ENCODE measurements around the gene PDSS2. TPM values are rescaled to one million over a fixed set of nuclear protein-coding genes. Genes with fewer than 3 reads are reported as not detected.

Gene PDSS2
- total RNA-seq, 1 experiment from 2014 or later = 17.8 TPM

- H3K27me3 ChIP-seq (ENCODE audit: insufficient read depth, low read depth) = no peaks in the 10 kb centered on the region
- intact Hi-C loops (cut with micrococcal nuclease; ENCODE audit: unreplicated experiment) = no loop called here
- H3K4me3 ChIP-seq = no peak overlapping the region
- no peak overlapping the region for H3K27ac ChIP-seq
- no peak for TF ChIP-seq EZH2 (IDR thresholded peaks at IDR 0.05; ENCODE audit: low read depth)
- no peak for TF ChIP-seq CTCF (conservative IDR thresholded peaks at IDR 0.05)
- no peaks in the 10 kb centered on the region for H3K9me2 ChIP-seq (ENCODE audit: insufficient read depth)
- BruUV-seq (replicated peaks) = no TSS peak
- DNase-seq = no peak
- no peak overlapping the region for H2AFZ ChIP-seq
- peaks cover 13% of the 10 kb centered on the region for H3F3A ChIP-seq (ENCODE audit: insufficient read depth, low read depth)
- H3K4me2 ChIP-seq = no peak overlapping the region
- H3K4me1 ChIP-seq (replicated peaks; ENCODE audit: insufficient read depth) = peaks cover 12% of the 10 kb centered on the region
- ChIA-PET CTCF (no interaction called here), POLR2A (ENCODE audit: unreplicated experiment) (no interaction called here)
- 0 out of 2 replicates have a peak, but pooled peaks cover 3% of the 10 kb centered on the region for H3K36me3 ChIP-seq (ENCODE audit: low read depth)
- H3K9me3 ChIP-seq (ENCODE audit: insufficient read depth, low read depth) = no peaks in the 10 kb centered on the region
- H4K20me1 ChIP-seq (ENCODE audit: insufficient read depth) = no peaks in the 10 kb centered on the region; the same call in 1 of the 2 replicates
- H3K79me2 ChIP-seq (ENCODE audit: low read depth) = no peaks in the 10 kb centered on the region
Observed at GRCh38 chr6:107209406-107210305, 249.7 kb downstream of the PDSS2 start.

GRCh38 chr6:107207251-107207873, 252.0 kb downstream of the PDSS2 start:
- no peak overlapping the region for H3K4me3 ChIP-seq
- CTCF ChIA-PET = no interaction called here
- no peaks in the 10 kb centered on the region for H3K27me3 ChIP-seq (ENCODE audit: insufficient read depth, low read depth)
- H3K4me1 ChIP-seq (replicated peaks; ENCODE audit: insufficient read depth) = peaks cover 24% of the 10 kb centered on the region
- H3K4me2 ChIP-seq = no peak overlapping the region
- no TSS peak for BruUV-seq (replicated peaks)
- H3K9me2 ChIP-seq (ENCODE audit: insufficient read depth) = no peaks in the 10 kb centered on the region
- no peaks in the 10 kb centered on the region for H3K79me2 ChIP-seq (ENCODE audit: low read depth)
- H3K9me3 ChIP-seq (ENCODE audit: insufficient read depth, low read depth) = no peaks in the 10 kb centered on the region
- no peaks in the 10 kb centered on the region; the same call in 1 of the 2 replicates for H4K20me1 ChIP-seq (ENCODE audit: insufficient read depth)
- no peak overlapping the region for H2AFZ ChIP-seq
- POLR2A ChIA-PET (ENCODE audit: unreplicated experiment) = no interaction called here
- H3F3A ChIP-seq (ENCODE audit: insufficient read depth, low read depth) = peaks cover 20% of the 10 kb centered on the region
- TF ChIP-seq EZH2 (IDR thresholded peaks at IDR 0.05; ENCODE audit: low read depth) (no peak), CTCF (conservative IDR thresholded peaks at IDR 0.05) (no peak)
- intact Hi-C loops (cut with micrococcal nuclease; ENCODE audit: unreplicated experiment) = no loop called here
- H3K27ac ChIP-seq = no peak overlapping the region
- H3K36me3 ChIP-seq (ENCODE audit: low read depth) = 0 out of 2 replicates have a peak, but pooled peaks cover 8% of the 10 kb centered on the region
- DNase-seq = no peak

GRCh38 chr6:107205058-107205998, 254.0 kb downstream of the PDSS2 start:
- BruUV-seq (replicated peaks) = no TSS peak
- DNase-seq = no peak
- no peak overlapping the region for H3K4me3 ChIP-seq
- H3K27ac ChIP-seq = no peak overlapping the region
- no peaks in the 10 kb centered on the region for H3K27me3 ChIP-seq (ENCODE audit: insufficient read depth, low read depth)
- no peaks in the 10 kb centered on the region for H3K9me3 ChIP-seq (ENCODE audit: insufficient read depth, low read depth)
- no peak for TF ChIP-seq EZH2 (IDR thresholded peaks at IDR 0.05; ENCODE audit: low read depth)
- TF ChIP-seq CTCF (conservative IDR thresholded peaks at IDR 0.05) = no peak
- peaks cover 23% of the 10 kb centered on the region for H3K4me1 ChIP-seq (replicated peaks; ENCODE audit: insufficient read depth)
- intact Hi-C loops (cut with micrococcal nuclease; ENCODE audit: unreplicated experiment) = no loop called here
- H3K79me2 ChIP-seq (ENCODE audit: low read depth) = no peaks in the 10 kb centered on the region
- CTCF ChIA-PET = interaction anchor here (0.5 kb wide), 1 partner anchor 255 kb away, joined by 15 read pairs; no protein-coding TSS in a partner anchor
- POLR2A ChIA-PET (ENCODE audit: unreplicated experiment) = no interaction called here
- H3F3A ChIP-seq (ENCODE audit: insufficient read depth, low read depth) = peaks cover 10% of the 10 kb centered on the region
- H3K4me2 ChIP-seq = no peak overlapping the region
- H4K20me1 ChIP-seq (ENCODE audit: insufficient read depth) = no peaks in the 10 kb centered on the region
- no peak overlapping the region for H2AFZ ChIP-seq
- H3K36me3 ChIP-seq (ENCODE audit: low read depth) = 0 out of 2 replicates have a peak, but pooled peaks cover 6% of the 10 kb centered on the region
- no peaks in the 10 kb centered on the region for H3K9me2 ChIP-seq (ENCODE audit: insufficient read depth)
